Left lung (tissue), 10 donors: Measurements from ENCODE around the gene KRTAP2-3. TPM values are rescaled to one million over a fixed set of nuclear protein-coding genes. Genes with fewer than 3 reads are reported as not detected.
"Not testable (repeated sequence)": the region's sequence is repeated elsewhere in the genome, so short reads cannot be mapped to it uniquely, and the experiment has no call there.

Source experiments
- ATAC-seq: fragments of 200-7000 bp; cut with Tn5 transposase; one replicate; pipeline ENCODE4 v1.9.1; 2020; ENCODE audit warnings: moderate library complexity
- DNase-seq, 4 donors: peaks; one replicate each; pipeline ENCODE4 v3.0.0-alpha.2; 2013 to 2020
- H3K27ac ChIP-seq, 2 donors: fragments of 200-600 bp; sonication (generic) in 1 of 2; one replicate each; pipeline versions ENCODE4 v1.5.0 to v1.8.0; 2020 to 2021
- H3K27me3 ChIP-seq, 2 donors: fragments of 200-600 bp; sonication (generic) in 1 of 2; one replicate each; pipeline versions ENCODE4 v1.5.0 to v1.8.0; 2020 to 2021
- H3K36me3 ChIP-seq, 2 donors: fragments of 200-600 bp; sonication (generic) in 1 of 2; one replicate each; pipeline versions ENCODE4 v1.5.0 to v1.8.0; 2020 to 2021
- H3K4me1 ChIP-seq, 2 donors: fragments of 200-600 bp; one replicate each; pipeline ENCODE4 v1.8.0; 2021
- H3K4me3 ChIP-seq, 2 donors: fragments of 200-600 bp; sonication (generic) in 1 of 2; one replicate each; pipeline versions ENCODE4 v1.5.0 to v1.8.0; 2020 to 2021; ENCODE audit warnings: mild to moderate bottlenecking in 1 of 2
- H3K9me3 ChIP-seq, 2 donors: fragments of 200-600 bp; sonication (generic) in 1 of 2; one replicate each; pipeline versions ENCODE4 v1.5.0 to v1.8.0; 2020 to 2021
- CTCF ChIP-seq, 2 donors: fragments of 200-600 bp; sonication (generic) in 1 of 2; IDR thresholded peaks; one replicate each; pipeline versions ENCODE4 v1.5.0 to v1.8.0; 2021; ENCODE audit warnings: antibody characterized with exemption in 2 of 2
- intact Hi-C, 2 donors: fragments of 100-400 bp; cut with DNase I; formaldehyde crosslinking; loops; one replicate each; pipeline versions ENCODE4 v1.11.2 to v1.14.2; 2022
- polyA plus RNA-seq, 6 donors: library from polyadenylated mRNA; unstranded; fragments of 120-200 nt; gene quantifications; one replicate each; pipeline ENCODE4 v1.2.1, GENCODE V29; 2013; ENCODE audit not compliant: insufficient read length in 6 of 6
- total RNA-seq, 2 donors: library from RNA; stranded (reverse); fragmentation: NEBNext Ultra II Directional; extraction: Animal tissue kit (Norgen Biotek cat#: 25700); gene quantifications; one replicate each; pipeline ENCODE4 v1.2.1, GENCODE V29; 2021
- donor health status: DM: no; HTN: yes; CAD: no.
- donor health status: DM: no; HTN: no; CAD: no.

The KRTAP2-3 gene
- total and polyA plus RNA-seq, 8 donors = 1.2 TPM; not detected in 7

GRCh38 chr17:41067281-41067680 lies 7.4 kb upstream of the KRTAP2-3 start:
- TF ChIP-seq CTCF (IDR thresholded peaks at IDR 0.05) = no peak
- H3K27ac ChIP-seq = no peak overlapping the region
- H3K36me3 ChIP-seq = no peaks in the 10 kb centered on the region
- H3K4me1 ChIP-seq = no peaks in the 10 kb centered on the region
- H3K4me3 ChIP-seq = no peak overlapping the region
- intact Hi-C loops = no loop called here
- no peak for ATAC-seq
- H3K9me3 ChIP-seq = no peaks in the 10 kb centered on the region
- DNase-seq = no peak
- no peaks in the 10 kb centered on the region for H3K27me3 ChIP-seq

- no peak for DNase-seq
- ATAC-seq = no peak
- Histone ChIP-seq H3K36me3 (no peaks in the 10 kb centered on the region), H3K4me1 (no peaks in the 10 kb centered on the region), H3K27ac (no peak within 1 kb of the TSS), H3K4me3 (no peak within 1 kb of the TSS), H3K27me3 (no peaks in the 10 kb centered on the region), H3K9me3 (no peaks in the 10 kb centered on the region)
- intact Hi-C loops = no loop called here
- TF ChIP-seq CTCF (IDR thresholded peaks at IDR 0.05) = no peak
Measured at GRCh38 chr17:41065829-41066624, 6.1 kb upstream of the KRTAP2-3 start, which contains the start of gene KRTAP2-4. TSS of gene KRTAP2-4 (minus strand) at chr17:41065879. CDS start at chr17:41065845, 34 bp downstream.

DNA sequence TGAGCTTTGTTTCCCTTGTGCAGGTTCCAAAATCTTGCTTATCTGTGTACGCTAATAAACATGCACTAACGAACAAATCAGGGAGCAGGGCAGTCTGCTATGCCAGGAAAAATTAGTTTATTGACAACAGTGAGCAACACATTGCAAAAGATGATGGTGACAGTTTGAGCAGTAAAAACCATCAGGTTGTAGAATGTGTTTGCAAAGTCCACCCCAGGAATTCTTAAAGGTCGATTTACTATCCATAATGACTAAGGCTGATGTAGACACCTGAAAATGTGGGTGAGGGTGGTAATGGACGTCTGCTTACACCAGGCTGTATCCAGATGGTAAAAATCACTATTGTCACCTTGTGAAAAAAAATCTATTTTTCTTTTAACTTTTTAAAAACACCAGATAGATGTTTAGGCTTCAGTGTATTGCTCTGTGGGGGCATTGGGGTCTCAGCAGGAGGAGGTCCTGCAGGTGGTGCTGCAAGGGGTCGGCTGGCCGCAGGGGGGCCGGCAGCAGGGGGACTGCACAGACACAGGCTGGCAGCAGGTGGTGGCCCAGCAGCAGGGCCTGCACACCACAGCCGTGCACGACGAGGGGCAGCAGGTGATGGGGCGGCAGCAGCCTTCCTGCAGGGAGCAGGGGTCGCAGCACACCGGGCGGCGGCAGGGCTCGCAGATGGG lies 5.2 kb upstream of the KRTAP2-3 start:
- H3K9me3 ChIP-seq, H3K27ac ChIP-seq, H3K27me3 ChIP-seq, H3K36me3 ChIP-seq, H3K4me1 ChIP-seq, intact Hi-C loops, DNase-seq, ATAC-seq, H3K4me3 ChIP-seq: not testable (repeated sequence)

DNA sequence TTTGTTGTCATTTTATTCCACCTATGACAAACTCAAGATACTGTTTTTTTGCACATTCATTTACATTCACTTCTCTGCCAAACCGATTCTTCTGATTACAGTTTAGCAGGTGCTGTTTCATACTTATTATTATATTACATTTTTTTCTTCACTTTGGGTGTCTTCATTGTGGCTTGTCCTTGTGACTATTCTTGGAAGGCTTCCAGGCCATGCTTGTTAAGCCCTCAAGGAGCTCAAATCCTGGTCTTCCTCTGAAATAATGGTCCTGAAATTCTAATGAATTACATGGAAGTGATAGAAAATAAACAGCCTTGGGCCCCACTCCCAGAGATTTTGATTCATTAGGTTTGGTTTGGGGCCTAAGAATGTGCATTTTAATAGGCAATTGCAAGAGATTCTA lies 4.4 kb upstream of the KRTAP2-3 start:
- Histone ChIP-seq H3K4me3 (no peak overlapping the region), H3K27ac (no peak overlapping the region), H3K27me3 (peaks cover 0 to 11% of the 10 kb centered on the region in 2 donors), H3K36me3 (no peaks in the 10 kb centered on the region), H3K4me1 (no peaks in the 10 kb centered on the region), H3K9me3 (no peaks in the 10 kb centered on the region)
- intact Hi-C loops = no loop called here
- ATAC-seq (no peak), DNase-seq (no peak)
- no peak for TF ChIP-seq CTCF (IDR thresholded peaks at IDR 0.05)

DNA sequence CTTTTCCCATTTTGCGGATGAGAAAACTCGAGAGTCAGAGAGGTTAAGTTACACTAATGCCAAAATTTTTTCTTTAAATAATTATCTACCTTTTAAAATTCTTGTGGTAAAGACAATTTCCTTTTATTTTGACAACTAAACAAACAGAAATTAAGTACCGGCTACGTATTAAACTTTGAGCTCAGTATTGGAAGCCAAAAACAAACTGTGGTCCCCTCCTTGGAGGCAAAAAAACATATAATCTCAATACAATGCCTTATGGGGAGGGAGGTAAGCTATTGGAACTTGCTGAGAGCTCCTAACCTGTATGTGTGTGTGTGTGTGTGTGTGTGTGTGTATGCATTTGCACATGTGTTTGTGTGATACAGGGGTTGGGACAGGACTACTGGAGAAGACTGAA lies 3.5 kb upstream of the KRTAP2-3 start:
- Histone ChIP-seq H3K4me1 (no peaks in the 10 kb centered on the region), H3K36me3 (no peaks in the 10 kb centered on the region), H3K9me3 (no peaks in the 10 kb centered on the region), H3K4me3 (no peak overlapping the region), H3K27ac (no peak overlapping the region), H3K27me3 (peaks cover 0 to 20% of the 10 kb centered on the region in 2 donors)
- DNase-seq (no peak), ATAC-seq (no peak)
- TF ChIP-seq CTCF (IDR thresholded peaks at IDR 0.05) = no peak
- intact Hi-C loops = no loop called here
